Ishikawa (cell line): ENCODE measurements around the gene SLC24A3.

Experiments
- CEBPB ChIP-seq: IDR thresholded peaks from 2 replicates; pipeline ENCODE4 v1.6.1; 2012
- CREB1 ChIP-seq: IDR thresholded peaks from 2 replicates; pipeline ENCODE4 v1.6.1; 2012; ENCODE audit warnings: low read depth
- EGR1 ChIP-seq: IDR thresholded peaks from 2 replicates; pipeline ENCODE4 v1.6.1; 2012
- EP300 ChIP-seq: IDR thresholded peaks from 2 replicates; pipeline ENCODE4 v1.6.1; 2012; ENCODE audit warnings: borderline replicate concordance
- FOXM1 ChIP-seq: IDR thresholded peaks from 2 replicates; pipeline ENCODE4 v1.6.1; 2012; ENCODE audit warnings: low read depth, borderline replicate concordance
- NFIC ChIP-seq: IDR thresholded peaks from 2 replicates; pipeline ENCODE4 v1.6.1; 2012
- RAD21 ChIP-seq: IDR thresholded peaks from 2 replicates; pipeline ENCODE4 v1.6.1; 2012; ENCODE audit warnings: low read depth
- TAF1 ChIP-seq: IDR thresholded peaks from 2 replicates; pipeline ENCODE4 v1.6.1; 2012; ENCODE audit warnings: low read depth, mild to moderate bottlenecking
- TCF12 ChIP-seq: IDR thresholded peaks from 2 replicates; pipeline ENCODE4 v1.6.1; 2012; ENCODE audit warnings: low read depth
- TEAD4 ChIP-seq: IDR thresholded peaks from 2 replicates; pipeline ENCODE4 v1.6.1; 2012
- YY1 ChIP-seq: IDR thresholded peaks from 2 replicates; pipeline ENCODE4 v1.6.1; 2012; ENCODE audit warnings: low read depth
- ZBTB7A ChIP-seq: IDR thresholded peaks from 2 replicates; pipeline ENCODE4 v1.6.1; 2012; ENCODE audit warnings: low read depth
- TF ChIP-seq, protein P1 (sequence below): IDR thresholded peaks from 2 replicates; pipeline ENCODE4 v1.6.1; 2012; ENCODE audit warnings: low read depth, mild to moderate bottlenecking
- TF ChIP-seq, protein P2 (sequence below): IDR thresholded peaks from 2 replicates; pipeline ENCODE4 v1.6.1; 2012
- TF ChIP-seq, protein P3 (sequence below): IDR thresholded peaks from 2 replicates; pipeline ENCODE4 v1.6.1; 2012

The SLC24A3 gene

DNA sequence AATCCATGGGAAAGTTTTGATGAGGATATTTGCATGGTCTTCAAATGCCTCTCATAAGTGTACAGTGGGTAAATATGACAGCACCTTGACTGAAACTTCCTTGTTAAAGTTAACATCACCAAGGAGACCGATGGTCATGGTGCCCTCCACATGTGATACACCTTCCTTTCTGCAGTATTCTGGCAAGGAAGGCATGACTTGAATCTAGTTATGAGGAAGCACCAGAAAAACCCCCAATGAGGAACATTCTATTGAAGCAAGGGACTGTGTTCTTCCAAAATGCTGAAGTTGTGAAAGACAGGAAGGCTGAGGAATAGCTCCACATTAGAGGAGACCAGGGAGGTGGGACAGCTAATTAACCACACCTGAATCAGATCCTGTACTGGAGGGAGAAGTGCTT is 118.3 kb downstream of the SLC24A3 start:
- TF ChIP-seq EP300: no peak
- no peak for TF ChIP-seq EGR1
- TF ChIP-seq NFIC: no peak
- TF ChIP-seq, protein P1, sequence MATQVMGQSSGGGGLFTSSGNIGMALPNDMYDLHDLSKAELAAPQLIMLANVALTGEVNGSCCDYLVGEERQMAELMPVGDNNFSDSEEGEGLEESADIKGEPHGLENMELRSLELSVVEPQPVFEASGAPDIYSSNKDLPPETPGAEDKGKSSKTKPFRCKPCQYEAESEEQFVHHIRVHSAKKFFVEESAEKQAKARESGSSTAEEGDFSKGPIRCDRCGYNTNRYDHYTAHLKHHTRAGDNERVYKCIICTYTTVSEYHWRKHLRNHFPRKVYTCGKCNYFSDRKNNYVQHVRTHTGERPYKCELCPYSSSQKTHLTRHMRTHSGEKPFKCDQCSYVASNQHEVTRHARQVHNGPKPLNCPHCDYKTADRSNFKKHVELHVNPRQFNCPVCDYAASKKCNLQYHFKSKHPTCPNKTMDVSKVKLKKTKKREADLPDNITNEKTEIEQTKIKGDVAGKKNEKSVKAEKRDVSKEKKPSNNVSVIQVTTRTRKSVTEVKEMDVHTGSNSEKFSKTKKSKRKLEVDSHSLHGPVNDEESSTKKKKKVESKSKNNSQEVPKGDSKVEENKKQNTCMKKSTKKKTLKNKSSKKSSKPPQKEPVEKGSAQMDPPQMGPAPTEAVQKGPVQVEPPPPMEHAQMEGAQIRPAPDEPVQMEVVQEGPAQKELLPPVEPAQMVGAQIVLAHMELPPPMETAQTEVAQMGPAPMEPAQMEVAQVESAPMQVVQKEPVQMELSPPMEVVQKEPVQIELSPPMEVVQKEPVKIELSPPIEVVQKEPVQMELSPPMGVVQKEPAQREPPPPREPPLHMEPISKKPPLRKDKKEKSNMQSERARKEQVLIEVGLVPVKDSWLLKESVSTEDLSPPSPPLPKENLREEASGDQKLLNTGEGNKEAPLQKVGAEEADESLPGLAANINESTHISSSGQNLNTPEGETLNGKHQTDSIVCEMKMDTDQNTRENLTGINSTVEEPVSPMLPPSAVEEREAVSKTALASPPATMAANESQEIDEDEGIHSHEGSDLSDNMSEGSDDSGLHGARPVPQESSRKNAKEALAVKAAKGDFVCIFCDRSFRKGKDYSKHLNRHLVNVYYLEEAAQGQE: no peak
- TF ChIP-seq TEAD4: no peak
- no peak for TF ChIP-seq CEBPB
- TF ChIP-seq ZBTB7A: no peak
- TF ChIP-seq, protein P2, sequence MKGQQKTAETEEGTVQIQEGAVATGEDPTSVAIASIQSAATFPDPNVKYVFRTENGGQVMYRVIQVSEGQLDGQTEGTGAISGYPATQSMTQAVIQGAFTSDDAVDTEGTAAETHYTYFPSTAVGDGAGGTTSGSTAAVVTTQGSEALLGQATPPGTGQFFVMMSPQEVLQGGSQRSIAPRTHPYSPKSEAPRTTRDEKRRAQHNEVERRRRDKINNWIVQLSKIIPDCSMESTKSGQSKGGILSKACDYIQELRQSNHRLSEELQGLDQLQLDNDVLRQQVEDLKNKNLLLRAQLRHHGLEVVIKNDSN: no peak
- TF ChIP-seq CREB1: no peak
- no peak for TF ChIP-seq TAF1
- TF ChIP-seq, protein P3, sequence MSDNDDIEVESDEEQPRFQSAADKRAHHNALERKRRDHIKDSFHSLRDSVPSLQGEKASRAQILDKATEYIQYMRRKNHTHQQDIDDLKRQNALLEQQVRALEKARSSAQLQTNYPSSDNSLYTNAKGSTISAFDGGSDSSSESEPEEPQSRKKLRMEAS: no peak
- no peak for TF ChIP-seq YY1
- no peak for TF ChIP-seq TCF12
- no peak for TF ChIP-seq FOXM1
- TF ChIP-seq RAD21: no peak

GRCh38 chr20:19333563-19333962 is 121.1 kb downstream of the SLC24A3 start:
- TF ChIP-seq YY1 (no peak), TAF1 (no peak), TCF12 (no peak), ZBTB7A (no peak), CEBPB (no peak), EGR1 (no peak), FOXM1 (no peak), NFIC (no peak), RAD21 (no peak), CREB1 (no peak), EP300 (no peak)
- TF ChIP-seq, protein P1: no peak
- TF ChIP-seq, protein P2: no peak

GRCh38 chr20:19335341-19335740 is 122.9 kb downstream of the SLC24A3 start:
- TF ChIP-seq EGR1: no peak
- TF ChIP-seq CEBPB: no peak
- TF ChIP-seq RAD21: no peak
- no peak for TF ChIP-seq TAF1
- no peak for TF ChIP-seq CREB1
- no peak for TF ChIP-seq ZBTB7A
- TF ChIP-seq TEAD4: no peak
- TF ChIP-seq TCF12: no peak
- TF ChIP-seq, protein P3: no peak
- TF ChIP-seq, protein P2: no peak
- TF ChIP-seq, protein P1: no peak
- TF ChIP-seq EP300: no peak
- no peak for TF ChIP-seq NFIC
- TF ChIP-seq FOXM1: no peak
- no peak for TF ChIP-seq YY1

DNA sequence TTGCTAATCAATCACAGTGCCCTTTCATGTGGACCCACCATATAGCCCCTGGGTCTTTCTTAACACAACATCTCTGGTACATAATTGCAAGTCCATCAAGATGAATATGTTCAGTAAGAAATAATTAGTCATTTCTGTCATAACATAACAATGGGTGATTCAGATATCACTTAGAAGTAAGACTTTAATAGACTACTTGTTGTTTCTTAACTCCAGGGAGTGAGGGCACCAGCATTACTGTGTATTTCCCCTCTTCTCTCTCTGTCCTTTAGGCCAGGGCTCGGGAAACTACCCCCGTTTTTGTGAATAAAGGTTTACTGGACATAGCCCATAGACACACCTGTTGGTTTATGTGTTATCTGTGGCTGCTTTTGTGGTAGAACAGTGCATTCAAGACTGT is 123.5 kb downstream of the SLC24A3 start:
- TF ChIP-seq TCF12 (no peak), FOXM1 (no peak), RAD21 (no peak), NFIC (no peak), ZBTB7A (no peak), CREB1 (no peak), YY1 (no peak), CEBPB (no peak), EP300 (no peak), TEAD4 (no peak), EGR1 (no peak), TAF1 (no peak)
- TF ChIP-seq, protein P3: no peak
- TF ChIP-seq, protein P2: no peak
- TF ChIP-seq, protein P1: no peak
